BJ (cell line): ENCODE measurements around the gene BRMS1. TPM values are rescaled to one million over a fixed set of nuclear protein-coding genes. Genes with fewer than 3 reads are reported as not detected.
"Not testable (repeated sequence)": the region's sequence is repeated elsewhere in the genome, so short reads cannot be mapped to it uniquely, and the experiment has no call there.

Experiments used
- CTCF ChIA-PET: fragments of 350-600 bp; formaldehyde crosslinking; extraction: SDS; loops from one replicate; lab custom pipeline; 2021; ENCODE audit warnings: antibody characterized with exemption, inconsistent platforms; lab: Yijun Ruan, JAX
- POLR2A ChIA-PET: fragments of 300-600 bp; sonication (Branson Sonifier 250); formaldehyde crosslinking; extraction: SDS; loops from one replicate; lab custom pipeline; 2021; ENCODE audit warnings: antibody characterized with exemption; lab: Charles Lee
- DNase-seq: peaks from one replicate; pipeline ENCODE4 v3.0.0-alpha.2; 2011; ENCODE audit warnings: low read depth
- H3K27me3 ChIP-seq: 2 replicates; pipeline ENCODE4 v1.6.0; 2011; ENCODE audit warnings: low read length; ENCODE audit not compliant: control insufficient read depth, insufficient read depth
- H3K36me3 ChIP-seq: 2 replicates; pipeline ENCODE4 v1.5.1; 2011; ENCODE audit warnings: low read length; ENCODE audit not compliant: control insufficient read depth, insufficient read depth
- H3K4me3 ChIP-seq: 2 replicates; pipeline ENCODE4 v1.5.1; 2011; ENCODE audit warnings: low read depth, mild to moderate bottlenecking, control low read depth, low read length
- polyA plus RNA-seq: library from polyadenylated mRNA; depleted of rRNA; stranded (reverse); fragments of >200 nt; gene quantifications from 2 replicates; pipeline ENCODE4 v1.2.3, GENCODE V29; 2011
- TF ChIP-seq, protein P1 (sequence below): IDR thresholded peaks from 2 replicates; pipeline ENCODE4 v1.5.1; 2011; ENCODE audit warnings: low read depth, mild to moderate bottlenecking, control low read depth, inconsistent platforms, low read length, moderate library complexity; ENCODE audit not compliant: insufficient read depth

Gene BRMS1
- polyA plus RNA-seq, 1 experiment = 46.3 TPM

DNA sequence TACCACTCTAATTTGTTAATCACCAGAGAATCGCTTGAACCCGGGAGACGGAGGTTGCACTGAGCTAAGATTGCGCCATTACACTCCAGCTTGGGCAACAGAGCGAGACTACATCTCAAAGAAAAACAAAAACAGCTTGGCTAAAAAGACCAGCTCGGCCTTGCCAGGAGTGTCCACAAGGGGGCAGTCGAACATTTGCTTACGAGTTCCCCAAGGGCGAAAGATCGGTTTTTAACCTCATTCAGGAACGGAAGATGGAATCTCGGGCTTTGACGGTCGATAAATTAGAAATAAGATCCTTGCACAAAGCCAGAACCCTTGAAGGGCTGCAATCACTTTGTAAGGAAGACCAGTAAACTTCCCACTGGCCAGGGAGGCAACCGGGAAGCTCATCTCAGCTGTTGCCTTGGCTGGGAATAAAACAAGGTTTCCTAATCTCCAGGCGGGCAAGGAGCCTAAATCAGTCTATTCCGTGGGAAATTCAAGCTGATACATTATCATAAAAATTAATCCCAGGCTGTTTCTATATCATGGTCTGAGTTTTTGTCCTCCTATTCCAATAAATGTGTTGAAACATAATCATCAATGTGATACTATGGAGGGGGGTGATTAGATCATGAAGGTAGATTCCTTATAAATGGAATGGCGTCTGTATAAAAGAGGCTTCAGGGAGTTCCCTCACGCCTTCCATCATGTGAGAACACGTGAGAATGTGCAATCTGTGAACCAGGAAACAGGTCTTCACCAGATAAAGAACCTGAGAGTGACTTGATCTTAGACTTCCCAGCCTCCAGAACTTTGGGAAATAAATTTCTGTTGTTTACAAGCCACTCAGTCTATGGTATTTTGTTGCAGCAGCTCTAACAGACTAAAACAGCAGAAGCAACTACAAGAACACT, 41.5 kb upstream of the BRMS1 start:
- no peaks in the 10 kb centered on the region for H3K27me3 ChIP-seq
- ChIA-PET POLR2A (interaction anchor here (0.5 to 1.0 kb wide), 2 partner anchors 11 to 75 kb away, joined by 3 to 4 read pairs; no protein-coding TSS in a partner anchor), CTCF (interaction anchor here (0.6 to 6.8 kb wide), 44 partner anchors 9 to 634 kb away, joined by 3 to 188 read pairs (median 4); partner anchors contain the start of genes B4GAT1, BRMS1, CD248 and MRPL11)

DNA sequence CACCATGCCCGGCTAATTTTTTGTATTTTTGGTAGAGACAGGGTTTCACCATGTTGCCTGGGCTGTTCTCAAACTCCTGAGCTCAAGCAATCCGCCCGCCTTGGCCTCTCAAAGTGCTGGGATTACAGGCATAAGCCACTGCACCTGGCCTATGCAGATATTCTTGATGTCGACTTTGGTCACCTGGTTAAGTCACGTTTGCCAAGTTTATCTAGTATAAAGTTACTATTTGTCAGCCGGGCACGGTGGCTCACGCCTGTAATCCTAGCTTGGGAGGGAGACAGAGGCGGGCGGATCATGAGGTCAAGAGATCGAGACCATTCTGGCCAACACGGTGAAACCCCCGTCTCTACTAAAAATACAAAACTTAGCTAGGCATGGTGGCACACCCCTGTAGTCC, 39.4 kb upstream of the BRMS1 start:
- CTCF ChIA-PET = interaction anchor here (0.6 to 6.8 kb wide), 8 partner anchors 8 to 1538 kb away, joined by 3 to 188 read pairs (median 4); partner anchors contain the start of genes CD248 and RBM4B
- H3K4me3 ChIP-seq, H3K27me3 ChIP-seq, DNase-seq, H3K36me3 ChIP-seq: not testable (repeated sequence)
- POLR2A ChIA-PET = interaction anchor here (0.6 kb wide), 1 partner anchor 205 kb away, joined by 4 read pairs; no protein-coding TSS in a partner anchor

More for the DNA sequence above, 41.5 kb upstream of the BRMS1 start:
- peak; percentile 44 for DNase-seq
- TF ChIP-seq, protein P1, sequence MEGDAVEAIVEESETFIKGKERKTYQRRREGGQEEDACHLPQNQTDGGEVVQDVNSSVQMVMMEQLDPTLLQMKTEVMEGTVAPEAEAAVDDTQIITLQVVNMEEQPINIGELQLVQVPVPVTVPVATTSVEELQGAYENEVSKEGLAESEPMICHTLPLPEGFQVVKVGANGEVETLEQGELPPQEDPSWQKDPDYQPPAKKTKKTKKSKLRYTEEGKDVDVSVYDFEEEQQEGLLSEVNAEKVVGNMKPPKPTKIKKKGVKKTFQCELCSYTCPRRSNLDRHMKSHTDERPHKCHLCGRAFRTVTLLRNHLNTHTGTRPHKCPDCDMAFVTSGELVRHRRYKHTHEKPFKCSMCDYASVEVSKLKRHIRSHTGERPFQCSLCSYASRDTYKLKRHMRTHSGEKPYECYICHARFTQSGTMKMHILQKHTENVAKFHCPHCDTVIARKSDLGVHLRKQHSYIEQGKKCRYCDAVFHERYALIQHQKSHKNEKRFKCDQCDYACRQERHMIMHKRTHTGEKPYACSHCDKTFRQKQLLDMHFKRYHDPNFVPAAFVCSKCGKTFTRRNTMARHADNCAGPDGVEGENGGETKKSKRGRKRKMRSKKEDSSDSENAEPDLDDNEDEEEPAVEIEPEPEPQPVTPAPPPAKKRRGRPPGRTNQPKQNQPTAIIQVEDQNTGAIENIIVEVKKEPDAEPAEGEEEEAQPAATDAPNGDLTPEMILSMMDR = peak; percentile 98
- Histone ChIP-seq H3K36me3 (no peaks in the 10 kb centered on the region), H3K4me3 (0 out of 2 replicates have a peak overlapping the region, but pooled peaks have one; percentile 5)

DNA sequence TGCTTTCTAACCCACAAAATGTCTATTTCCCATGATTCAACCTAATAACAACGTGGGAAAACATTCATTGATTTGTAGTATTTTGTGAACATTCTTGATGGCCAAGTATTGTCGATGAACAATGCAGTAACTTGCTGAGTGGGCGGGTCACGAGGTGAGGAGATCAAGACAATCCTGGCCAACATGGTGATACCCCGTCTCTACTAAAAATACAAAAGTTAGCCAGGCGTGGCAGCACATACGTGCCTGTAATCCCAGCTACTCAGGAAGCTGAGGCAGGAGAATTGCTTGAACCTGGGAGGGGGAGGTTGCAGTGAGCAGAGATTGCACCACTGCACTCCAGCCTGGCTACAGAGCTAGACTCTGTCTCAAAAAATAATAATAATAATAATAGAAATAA, 35.4 kb upstream of the BRMS1 start:
- DNase-seq, H3K27me3 ChIP-seq, POLR2A ChIA-PET, H3K4me3 ChIP-seq, H3K36me3 ChIP-seq: not testable (repeated sequence)
- CTCF ChIA-PET = interaction anchor here (1.5 kb wide), 2 partner anchors 9 to 11 kb away, joined by 4 to 11 read pairs; no protein-coding TSS in a partner anchor

DNA sequence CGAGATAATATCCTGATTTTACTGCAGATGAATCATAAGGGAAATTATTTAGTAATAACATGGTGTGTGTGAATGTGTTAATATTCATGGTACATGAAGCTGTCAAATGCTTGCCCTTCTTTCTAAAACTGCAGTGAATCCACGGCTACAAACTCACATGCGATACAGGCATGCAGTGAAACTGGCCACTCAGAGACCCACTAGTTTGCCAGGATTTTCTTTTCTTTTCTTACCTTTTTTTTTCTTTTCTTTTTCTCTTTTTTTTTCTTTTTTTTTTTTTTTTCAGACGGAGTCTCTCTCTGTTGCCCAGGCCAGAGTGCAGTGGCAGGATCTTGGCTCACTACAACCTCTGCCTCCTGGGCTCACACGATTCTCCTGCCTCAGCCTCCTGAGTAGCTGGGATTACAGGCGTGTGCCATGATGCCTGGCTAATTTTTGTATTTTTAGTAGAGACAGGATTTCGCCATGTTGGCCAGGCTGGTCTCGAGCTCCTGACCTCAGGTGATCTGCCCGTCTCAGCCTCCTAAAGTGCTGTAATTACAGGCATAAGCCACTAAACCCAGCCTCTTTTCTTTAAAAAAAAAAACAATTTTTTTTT, 28.9 kb upstream of the BRMS1 start:
- DNase-seq, H3K27me3 ChIP-seq, H3K36me3 ChIP-seq, POLR2A ChIA-PET, H3K4me3 ChIP-seq: not testable (repeated sequence)
- CTCF ChIA-PET = interaction anchor here (1.7 to 5.7 kb wide), 4 partner anchors 12 to 38 kb away, joined by 3 to 40 read pairs (median 20); partner anchors contain the start of gene RIN1

DNA sequence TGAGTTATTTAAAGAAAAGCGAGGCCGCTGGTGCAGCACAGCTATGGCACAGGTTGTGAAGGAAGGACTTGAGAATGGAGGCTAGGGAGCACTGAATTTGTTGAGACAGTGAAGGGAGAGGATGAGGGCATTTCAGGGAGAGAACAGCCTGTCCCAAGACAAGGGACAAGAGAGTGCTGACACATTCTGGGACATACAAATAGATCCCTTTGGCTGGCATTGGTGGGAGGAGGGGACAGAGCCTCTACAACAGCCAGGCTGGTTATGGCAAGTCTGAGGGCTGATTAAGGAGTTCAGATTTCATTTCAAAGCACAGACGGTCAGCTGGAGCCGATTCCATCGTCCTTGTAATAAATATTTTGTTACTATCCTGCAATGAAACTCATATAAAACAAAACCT, 28.4 kb upstream of the BRMS1 start:
- POLR2A ChIA-PET = no interaction called here
- Histone ChIP-seq H3K27me3 (peaks cover 7% of the 10 kb centered on the region; the same call in 1 of the 2 replicates), H3K4me3 (no peak overlapping the region), H3K36me3 (no peaks in the 10 kb centered on the region)
- no peak for DNase-seq
- TF ChIP-seq, protein P1 = no peak
- CTCF ChIA-PET = interaction anchor here (1.7 to 5.7 kb wide), 3 partner anchors 12 to 36 kb away, joined by 3 to 40 read pairs (median 35); no protein-coding TSS in a partner anchor

DNA sequence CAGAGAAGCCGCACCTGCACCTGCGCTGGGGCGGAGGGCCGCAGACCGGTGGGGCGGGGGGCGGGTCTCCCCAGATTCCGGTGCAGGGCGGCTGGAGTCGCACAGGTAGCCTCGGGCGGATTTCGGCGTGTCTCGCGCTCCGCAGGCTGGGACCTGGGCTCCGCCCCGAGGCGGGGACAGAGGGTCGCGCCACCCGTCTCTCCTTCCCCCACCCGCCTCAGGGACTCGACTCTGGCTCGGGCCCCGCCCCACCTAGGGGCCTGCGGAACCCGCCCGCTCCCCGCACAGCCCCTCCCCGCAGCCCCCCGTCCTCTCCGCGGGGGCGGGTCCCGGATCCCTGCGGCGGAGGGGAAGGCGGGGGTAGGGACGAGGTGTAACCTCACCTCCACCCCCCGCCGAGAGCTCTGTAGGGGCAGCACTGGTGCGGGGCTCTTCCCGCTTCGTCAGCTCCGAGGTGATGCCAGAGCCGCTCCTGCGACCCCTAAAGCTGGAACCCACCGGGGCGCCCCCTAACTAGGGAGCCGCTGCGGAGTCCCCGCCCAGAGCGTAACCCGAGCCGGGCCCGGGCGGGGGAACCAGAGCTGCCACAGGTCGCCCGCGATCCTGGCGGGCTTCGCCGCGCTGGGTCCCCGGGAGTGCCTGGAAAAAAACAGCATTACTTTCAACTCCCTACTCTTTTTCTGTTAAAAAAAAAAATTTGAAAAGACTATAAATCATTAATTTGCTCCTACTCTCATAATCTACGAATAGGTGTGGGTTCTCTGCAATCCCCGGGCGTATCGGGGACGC, 26.9 kb upstream of the BRMS1 start, which contains the start of gene SLC29A2:
TSS of gene SLC29A2 (minus strand) at position 134 of the 789 bp plus-strand sequence. CDS start 169 bp downstream, outside the sequence.
- DNase-seq = no peak
- POLR2A ChIA-PET = no interaction called here
- peaks cover 7% of the 10 kb centered on the region; the same call in 1 of the 2 replicates for H3K27me3 ChIP-seq
- CTCF ChIA-PET = interaction anchor here (0.7 to 5.1 kb wide), 6 partner anchors 8 to 60 kb away, joined by 3 to 35 read pairs (median 4); no protein-coding TSS in a partner anchor
- peak within 1 kb of the TSS; percentile 58 for H3K4me3 ChIP-seq
- TF ChIP-seq, protein P1 = no peak
- no peaks in the 10 kb centered on the region for H3K36me3 ChIP-seq
